NCI-H69 (cell line): ENCODE measurements around the gene HS6ST1.

Experiments
- DNase-seq: peaks from one replicate; lab custom pipeline; 2025; lab: John Stamatoyannopoulos, UW

HS6ST1 gene

GRCh38 chr2:128310094-128310716, 8.5 kb downstream of the HS6ST1 start:
- DNase-seq = peak; percentile 3

- peak; percentile 91 for DNase-seq
Observed at GRCh38 chr2:128309280-128310093, 9.2 kb downstream of the HS6ST1 start.

- DNase-seq = no peak
Observed at GRCh38 chr2:128308889-128309279, 9.8 kb downstream of the HS6ST1 start.

- peak; percentile 5 for DNase-seq
Observed at GRCh38 chr2:128308284-128308731, 10.4 kb downstream of the HS6ST1 start.

GRCh38 chr2:128307595-128307994, 11.1 kb downstream of the HS6ST1 start:
- no peak for DNase-seq

GRCh38 chr2:128306931-128307460, 11.7 kb downstream of the HS6ST1 start:
- DNase-seq = peak; percentile 41

- peak; percentile 91 for DNase-seq
Observed at GRCh38 chr2:128306081-128306930, 12.4 kb downstream of the HS6ST1 start.

- DNase-seq = peak; percentile 92
Observed at GRCh38 chr2:128305555-128306080, 13.1 kb downstream of the HS6ST1 start.

- DNase-seq = peak; percentile 88
Observed at GRCh38 chr2:128304715-128305554, 13.7 kb downstream of the HS6ST1 start.

GRCh38 chr2:128304330-128304714, 14.3 kb downstream of the HS6ST1 start:
- no peak for DNase-seq

GRCh38 chr2:128303911-128304310, 14.8 kb downstream of the HS6ST1 start:
- DNase-seq = no peak

GRCh38 chr2:128303095-128303791, 15.4 kb downstream of the HS6ST1 start:
- DNase-seq = no peak

GRCh38 chr2:128302744-128303067, 16.0 kb downstream of the HS6ST1 start:
- no peak for DNase-seq

GRCh38 chr2:128302011-128302743, 16.5 kb downstream of the HS6ST1 start:
- DNase-seq = peak; percentile 23

- no peak for DNase-seq
Observed at GRCh38 chr2:128301501-128301966, 17.1 kb downstream of the HS6ST1 start.

GRCh38 chr2:128301021-128301420, 17.6 kb downstream of the HS6ST1 start:
- DNase-seq = no peak

- peak; percentile 60 for DNase-seq
Observed at GRCh38 chr2:128300151-128301020, 18.3 kb downstream of the HS6ST1 start.

GRCh38 chr2:128299628-128300027, 19.0 kb downstream of the HS6ST1 start:
- DNase-seq = peak; percentile 9
